ENCODE results near the gene CALD1. TPM values are rescaled to one million over a fixed set of nuclear protein-coding genes. Genes with fewer than 3 reads are reported as not detected.

Gene CALD1
- total and polyA plus RNA-seq, 4 experiments from 2014 or later: 0.13 TPM; not detected in 3

DNA sequence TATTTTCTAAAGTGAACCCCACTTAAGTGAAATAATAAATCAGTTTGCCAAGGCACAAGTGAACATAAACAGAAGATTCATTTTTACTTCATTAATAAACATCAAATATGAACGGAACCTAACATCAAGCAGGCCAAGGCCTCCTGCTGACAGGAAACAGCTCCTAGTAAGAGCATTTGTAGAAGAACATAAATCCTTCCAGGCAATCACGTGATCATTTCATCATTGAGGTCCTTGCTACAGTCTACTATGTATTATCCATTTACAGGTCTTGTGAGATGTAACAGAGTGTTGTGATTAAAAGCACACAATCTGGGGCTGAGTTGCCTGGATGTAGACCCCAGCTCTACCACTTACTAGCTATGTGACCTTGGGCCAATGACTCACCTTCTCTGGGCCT is 70.6 kb downstream of the CALD1 start:
- Mint-ChIP-seq H3K36me3 (peaks cover 0 to 5% of the 10 kb centered on the region in 2 donors), H3K4me3 (no peak overlapping the region), H3K9me3 (peaks cover 0 to 2% (median 0%) of the 10 kb centered on the region in 8 donors), H3K27ac (no peak overlapping the region), H3K4me1 (peaks cover 0 to 8% (median 3%) of the 10 kb centered on the region in 4 donors), H3K27me3 (no peaks in the 10 kb centered on the region)
- DNase-seq: no peak
- ChIA-PET CTCF (ENCODE audit: partially characterized antibody) (no interaction called here), POLR2A (ENCODE audit: partially characterized antibody) (no interaction called here)
- H3K27ac ChIP-seq (ENCODE audit: low read depth, low read length): no peak overlapping the region
- no peaks in the 10 kb centered on the region for H3K27me3 ChIP-seq (ENCODE audit: insufficient read depth, low read length)
- H3K9me3 ChIP-seq (ENCODE audit: control insufficient read depth in 1 of 2, low read length in 2 of 2): no peaks in the 10 kb centered on the region
- H3K36me3 ChIP-seq (ENCODE audit: insufficient read depth, low read length): no peaks in the 10 kb centered on the region
- no peak overlapping the region for H3K4me3 ChIP-seq (ENCODE audit: low read length in 2 of 2)
- intact Hi-C loops (cut with micrococcal nuclease): no loop called here
- no peaks in the 10 kb centered on the region for H3K4me1 ChIP-seq (ENCODE audit: insufficient read depth, low read length)

DNA sequence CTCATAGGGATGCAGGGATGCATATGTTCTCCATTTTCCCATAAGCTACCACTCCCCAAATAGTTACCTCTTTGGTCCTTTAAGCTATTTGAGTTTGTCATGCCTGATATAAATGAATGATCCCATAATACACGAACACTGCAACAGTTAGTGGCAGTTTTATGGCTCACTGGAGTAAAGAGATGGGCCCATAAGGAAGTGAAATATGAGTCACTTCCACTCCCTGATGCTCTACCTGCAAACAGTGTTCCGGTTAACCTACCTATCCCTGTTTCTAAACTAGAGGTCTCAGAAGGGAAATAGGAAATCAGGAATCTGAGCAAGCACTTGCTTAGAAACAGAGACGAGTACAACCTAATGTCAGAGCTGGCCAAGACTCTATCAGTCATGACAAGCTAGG is 71.7 kb downstream of the CALD1 start:
- H3K36me3 Mint-ChIP-seq: peaks cover 0 to 5% of the 10 kb centered on the region in 2 donors
- H3K27me3 Mint-ChIP-seq: no peaks in the 10 kb centered on the region
- Histone ChIP-seq H3K36me3 (ENCODE audit: insufficient read depth, low read length) (no peaks in the 10 kb centered on the region), H3K4me3 (ENCODE audit: low read length in 2 of 2) (no peak overlapping the region), H3K27me3 (ENCODE audit: insufficient read depth, low read length) (no peaks in the 10 kb centered on the region), H3K27ac (ENCODE audit: low read depth, low read length) (no peak overlapping the region), H3K4me1 (ENCODE audit: insufficient read depth, low read length) (no peaks in the 10 kb centered on the region), H3K9me3 (ENCODE audit: control insufficient read depth in 1 of 2, low read length in 2 of 2) (no peaks in the 10 kb centered on the region)
- H3K27ac Mint-ChIP-seq: peak overlapping the region in 1 of 7 donors; percentile 17
- peaks cover 2 to 16% (median 5%) of the 10 kb centered on the region in 4 donors for H3K4me1 Mint-ChIP-seq
- CTCF ChIA-PET (ENCODE audit: partially characterized antibody): interaction anchor here (1.0 kb wide), 1 partner anchor 14 kb away, joined by 3 read pairs; no protein-coding TSS in a partner anchor
- peaks cover 0 to 2% (median 0%) of the 10 kb centered on the region in 8 donors for H3K9me3 Mint-ChIP-seq
- intact Hi-C loops (cut with micrococcal nuclease): no loop called here
- no peak for DNase-seq
- POLR2A ChIA-PET (ENCODE audit: partially characterized antibody): no interaction called here
- no peak overlapping the region for H3K4me3 Mint-ChIP-seq

GRCh38 chr7:134852625-134853024 is 73.2 kb downstream of the CALD1 start:
- Mint-ChIP-seq H3K4me3 (no peak overlapping the region), H3K27me3 (no peaks in the 10 kb centered on the region), H3K27ac (no peak overlapping the region), H3K9me3 (peaks cover 0 to 2% (median 0%) of the 10 kb centered on the region in 8 donors), H3K36me3 (peaks cover 0 to 8% of the 10 kb centered on the region in 2 donors), H3K4me1 (peaks cover 2 to 23% (median 9%) of the 10 kb centered on the region in 4 donors)
- Histone ChIP-seq H3K27ac (ENCODE audit: low read depth, low read length) (no peak overlapping the region), H3K4me1 (ENCODE audit: insufficient read depth, low read length) (no peaks in the 10 kb centered on the region), H3K36me3 (ENCODE audit: insufficient read depth, low read length) (no peaks in the 10 kb centered on the region), H3K27me3 (ENCODE audit: insufficient read depth, low read length) (no peaks in the 10 kb centered on the region), H3K4me3 (ENCODE audit: low read length in 2 of 2) (no peak overlapping the region), H3K9me3 (ENCODE audit: control insufficient read depth in 1 of 2, low read length in 2 of 2) (no peaks in the 10 kb centered on the region)
- ChIA-PET POLR2A (ENCODE audit: partially characterized antibody) (no interaction called here), CTCF (ENCODE audit: partially characterized antibody) (interaction anchor here (0.6 kb wide), 1 partner anchor 227 kb away, joined by 3 read pairs; no protein-coding TSS in a partner anchor)
- intact Hi-C loops (cut with micrococcal nuclease): no loop called here
- no peak for DNase-seq

- H3K4me3 Mint-ChIP-seq: no peak overlapping the region
- peaks cover 3 to 14% of the 10 kb centered on the region in 2 donors for H3K36me3 Mint-ChIP-seq
- H3K27me3 Mint-ChIP-seq: no peaks in the 10 kb centered on the region
- peaks cover 0 to 6% (median 0%) of the 10 kb centered on the region in 8 donors for H3K9me3 Mint-ChIP-seq
- no peak overlapping the region for H3K4me3 ChIP-seq (ENCODE audit: low read length in 2 of 2)
- intact Hi-C loops (cut with micrococcal nuclease): no loop called here
- no peaks in the 10 kb centered on the region for H3K4me1 ChIP-seq (ENCODE audit: insufficient read depth, low read length)
- no peaks in the 10 kb centered on the region for H3K9me3 ChIP-seq (ENCODE audit: control insufficient read depth in 1 of 2, low read length in 2 of 2)
- no peak overlapping the region for H3K27ac ChIP-seq (ENCODE audit: low read depth, low read length)
- no peak for DNase-seq
- POLR2A ChIA-PET (ENCODE audit: partially characterized antibody): no interaction called here
- H3K27ac Mint-ChIP-seq: no peak overlapping the region
- peaks cover 2 to 23% (median 9%) of the 10 kb centered on the region in 4 donors for H3K4me1 Mint-ChIP-seq
- H3K27me3 ChIP-seq (ENCODE audit: insufficient read depth, low read length): no peaks in the 10 kb centered on the region
- CTCF ChIA-PET (ENCODE audit: partially characterized antibody): no interaction called here
- no peaks in the 10 kb centered on the region for H3K36me3 ChIP-seq (ENCODE audit: insufficient read depth, low read length)
These were observed 75.4 kb downstream of the CALD1 start for GRCh38 chr7:134854816-134855215.

DNA sequence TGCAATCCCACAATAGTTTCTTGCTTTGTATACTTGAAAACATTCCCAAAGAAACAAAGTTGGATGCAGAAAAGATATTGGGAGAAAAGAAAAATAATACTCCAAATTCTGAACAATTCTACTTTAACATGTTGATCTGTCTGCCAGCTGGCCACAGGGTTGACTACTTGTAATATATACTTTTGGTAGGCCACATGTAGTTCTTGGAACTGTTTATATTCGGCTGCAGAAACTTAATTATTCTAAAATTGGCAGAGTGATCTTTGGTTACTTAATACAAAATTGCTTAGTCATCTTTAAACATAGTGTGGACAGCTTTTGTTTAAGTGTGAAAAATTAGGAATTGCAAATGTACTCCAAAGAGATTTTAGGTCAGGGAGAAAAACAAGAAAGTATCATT is 76.0 kb downstream of the CALD1 start:
- no peak overlapping the region for H3K4me3 ChIP-seq (ENCODE audit: low read length in 2 of 2)
- H3K27ac ChIP-seq (ENCODE audit: low read depth, low read length): no peak overlapping the region
- Mint-ChIP-seq H3K36me3 (peaks cover 3 to 17% of the 10 kb centered on the region in 2 donors), H3K4me1 (peaks cover 2 to 23% (median 9%) of the 10 kb centered on the region in 4 donors), H3K27ac (no peak overlapping the region), H3K27me3 (no peaks in the 10 kb centered on the region), H3K9me3 (peaks cover 0 to 6% (median 0%) of the 10 kb centered on the region in 8 donors), H3K4me3 (no peak overlapping the region)
- intact Hi-C loops (cut with micrococcal nuclease): no loop called here
- no peaks in the 10 kb centered on the region for H3K9me3 ChIP-seq (ENCODE audit: control insufficient read depth in 1 of 2, low read length in 2 of 2)
- H3K36me3 ChIP-seq (ENCODE audit: insufficient read depth, low read length): no peaks in the 10 kb centered on the region
- H3K27me3 ChIP-seq (ENCODE audit: insufficient read depth, low read length): no peaks in the 10 kb centered on the region
- POLR2A ChIA-PET (ENCODE audit: partially characterized antibody): no interaction called here
- CTCF ChIA-PET (ENCODE audit: partially characterized antibody): no interaction called here
- DNase-seq: no peak
- no peaks in the 10 kb centered on the region for H3K4me1 ChIP-seq (ENCODE audit: insufficient read depth, low read length)

- Histone ChIP-seq H3K4me1 (ENCODE audit: insufficient read depth, low read length) (no peaks in the 10 kb centered on the region), H3K4me3 (ENCODE audit: low read length in 2 of 2) (no peak overlapping the region), H3K36me3 (ENCODE audit: insufficient read depth, low read length) (no peaks in the 10 kb centered on the region), H3K27ac (ENCODE audit: low read depth, low read length) (no peak overlapping the region), H3K27me3 (ENCODE audit: insufficient read depth, low read length) (no peaks in the 10 kb centered on the region), H3K9me3 (ENCODE audit: control insufficient read depth in 1 of 2, low read length in 2 of 2) (no peaks in the 10 kb centered on the region)
- H3K9me3 Mint-ChIP-seq: peaks cover 0 to 4% (median 0%) of the 10 kb centered on the region in 8 donors
- ChIA-PET CTCF (ENCODE audit: partially characterized antibody) (interaction anchor here (0.9 kb wide), 1 partner anchor 112 kb away, joined by 3 read pairs; no protein-coding TSS in a partner anchor), POLR2A (ENCODE audit: partially characterized antibody) (no interaction called here)
- intact Hi-C loops (cut with micrococcal nuclease): no loop called here
- peaks cover 3 to 17% of the 10 kb centered on the region in 2 donors for H3K36me3 Mint-ChIP-seq
- H3K4me1 Mint-ChIP-seq: peaks cover 2 to 23% (median 8%) of the 10 kb centered on the region in 4 donors
- H3K27me3 Mint-ChIP-seq: peaks cover 0 to 1% of the 10 kb centered on the region in 2 donors
- no peak for DNase-seq
- H3K27ac Mint-ChIP-seq: peak overlapping the region in 3 of 7 donors; percentile 18 to 42 (median 19)
- peak overlapping the region in 2 of 8 donors; percentile 33 to 39 for H3K4me3 Mint-ChIP-seq
These were observed 76.7 kb downstream of the CALD1 start for GRCh38 chr7:134856091-134856490.

- Histone ChIP-seq H3K4me3 (ENCODE audit: low read length in 2 of 2) (no peak overlapping the region), H3K4me1 (ENCODE audit: insufficient read depth, low read length) (no peaks in the 10 kb centered on the region), H3K9me3 (ENCODE audit: control insufficient read depth in 1 of 2, low read length in 2 of 2) (no peaks in the 10 kb centered on the region), H3K27ac (ENCODE audit: low read depth, low read length) (no peak overlapping the region), H3K36me3 (ENCODE audit: insufficient read depth, low read length) (no peaks in the 10 kb centered on the region), H3K27me3 (ENCODE audit: insufficient read depth, low read length) (no peaks in the 10 kb centered on the region)
- intact Hi-C loops (cut with micrococcal nuclease): no loop called here
- DNase-seq: no peak
- Mint-ChIP-seq H3K36me3 (peaks cover 3 to 22% of the 10 kb centered on the region in 2 donors), H3K9me3 (peaks cover 0 to 4% (median 0%) of the 10 kb centered on the region in 8 donors), H3K27me3 (peaks cover 0 to 1% of the 10 kb centered on the region in 2 donors), H3K4me3 (no peak overlapping the region), H3K4me1 (peaks cover 2 to 23% (median 8%) of the 10 kb centered on the region in 4 donors), H3K27ac (peak overlapping the region in 1 of 7 donors; percentile 1)
- ChIA-PET CTCF (ENCODE audit: partially characterized antibody) (interaction anchor here (0.9 kb wide), 1 partner anchor 112 kb away, joined by 3 read pairs; no protein-coding TSS in a partner anchor), POLR2A (ENCODE audit: partially characterized antibody) (no interaction called here)
These were observed 77.3 kb downstream of the CALD1 start for GRCh38 chr7:134856691-134857090.

Measured in CD4-positive, alpha-beta memory T cell (primary cell).